Right atrium auricular region (tissue), 2 donors: ENCODE measurements around the gene LRMDA. TPM values are rescaled to one million over a fixed set of nuclear protein-coding genes. Genes with fewer than 3 reads are reported as not detected.

Experiments used
- DNase-seq: peaks from one replicate; pipeline ENCODE4 v3.0.0-alpha.2; 2019; ENCODE audit warnings: low spot score
- H3K27ac ChIP-seq, 2 donors: fragments of 200-600 bp; sonication (generic); 1 replicate in 1 of 2; 2 replicates in 1 of 2; pipeline ENCODE4 v1.5.1; 2016 to 2019
- H3K27me3 ChIP-seq, 2 donors: fragments of 200-600 bp; sonication (generic); one replicate each; pipeline versions ENCODE4 v1.5.1 to v1.6.0; 2017 to 2019
- H3K36me3 ChIP-seq: fragments of 200-600 bp; sonication (generic); one replicate; pipeline ENCODE4 v1.5.1; 2016
- H3K4me1 ChIP-seq, 2 donors: fragments of 200-600 bp; sonication (generic); one replicate each; pipeline versions ENCODE4 v1.5.1 to v1.6.0; 2017 to 2019
- H3K4me3 ChIP-seq, 2 donors: fragments of 200-600 bp; sonication (generic); 1 replicate in 1 of 2; 2 replicates in 1 of 2; pipeline ENCODE4 v1.5.1; 2017 to 2019; ENCODE audit warnings: mild to moderate bottlenecking in 1 of 2, moderate library complexity in 1 of 2
- H3K9me3 ChIP-seq, 2 donors: fragments of 200-600 bp; sonication (generic); one replicate each; pipeline ENCODE4 v1.5.1; 2019
- total RNA-seq, 2 donors: library from RNA; depleted of rRNA; stranded (reverse); fragments of >200 nt; gene quantifications; one replicate each; pipeline ENCODE4 v1.1.0, GENCODE V29; 2016
- TF ChIP-seq, protein P1 (sequence below), 2 donors: fragments of 200-600 bp; sonication (generic); IDR thresholded peaks; one replicate each; pipeline ENCODE4 v1.5.1; 2019; ENCODE audit warnings: antibody characterized with exemption in 2 of 2

LRMDA gene
- total RNA-seq, 2 donors from 2014 or later = 6.1 to 19.1 TPM

DNA sequence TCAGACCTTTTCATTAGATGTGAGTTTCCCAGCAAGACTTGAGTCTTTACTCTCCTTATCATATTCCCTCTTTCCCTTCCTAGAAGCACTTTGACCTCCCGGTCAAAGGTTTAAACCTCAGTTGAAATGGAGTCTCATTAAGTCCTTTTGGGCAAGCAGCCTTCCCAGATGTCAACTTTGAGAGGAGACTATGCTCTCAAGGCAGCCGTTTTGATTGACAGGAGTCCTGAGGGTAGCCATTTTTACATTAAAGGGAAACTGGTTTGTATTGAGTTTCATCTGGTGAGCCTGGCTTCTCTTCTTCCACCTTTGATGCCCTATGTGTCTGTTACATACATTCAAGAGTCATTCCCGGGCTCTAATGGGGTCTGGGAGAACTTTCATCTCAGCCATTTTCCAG is 685.1 kb downstream of the LRMDA start:
- H3K4me1 ChIP-seq = peaks cover 0 to 22% of the 10 kb centered on the region in 2 donors
- H3K27me3 ChIP-seq = no peaks in the 10 kb centered on the region
- TF ChIP-seq, protein P1, sequence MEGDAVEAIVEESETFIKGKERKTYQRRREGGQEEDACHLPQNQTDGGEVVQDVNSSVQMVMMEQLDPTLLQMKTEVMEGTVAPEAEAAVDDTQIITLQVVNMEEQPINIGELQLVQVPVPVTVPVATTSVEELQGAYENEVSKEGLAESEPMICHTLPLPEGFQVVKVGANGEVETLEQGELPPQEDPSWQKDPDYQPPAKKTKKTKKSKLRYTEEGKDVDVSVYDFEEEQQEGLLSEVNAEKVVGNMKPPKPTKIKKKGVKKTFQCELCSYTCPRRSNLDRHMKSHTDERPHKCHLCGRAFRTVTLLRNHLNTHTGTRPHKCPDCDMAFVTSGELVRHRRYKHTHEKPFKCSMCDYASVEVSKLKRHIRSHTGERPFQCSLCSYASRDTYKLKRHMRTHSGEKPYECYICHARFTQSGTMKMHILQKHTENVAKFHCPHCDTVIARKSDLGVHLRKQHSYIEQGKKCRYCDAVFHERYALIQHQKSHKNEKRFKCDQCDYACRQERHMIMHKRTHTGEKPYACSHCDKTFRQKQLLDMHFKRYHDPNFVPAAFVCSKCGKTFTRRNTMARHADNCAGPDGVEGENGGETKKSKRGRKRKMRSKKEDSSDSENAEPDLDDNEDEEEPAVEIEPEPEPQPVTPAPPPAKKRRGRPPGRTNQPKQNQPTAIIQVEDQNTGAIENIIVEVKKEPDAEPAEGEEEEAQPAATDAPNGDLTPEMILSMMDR (IDR thresholded peaks at IDR 0.05) = no peak
- H3K36me3 ChIP-seq = no peaks in the 10 kb centered on the region
- DNase-seq = no peak
- no peak overlapping the region for H3K27ac ChIP-seq
- no peaks in the 10 kb centered on the region for H3K9me3 ChIP-seq
- H3K4me3 ChIP-seq = no peak overlapping the region

DNA sequence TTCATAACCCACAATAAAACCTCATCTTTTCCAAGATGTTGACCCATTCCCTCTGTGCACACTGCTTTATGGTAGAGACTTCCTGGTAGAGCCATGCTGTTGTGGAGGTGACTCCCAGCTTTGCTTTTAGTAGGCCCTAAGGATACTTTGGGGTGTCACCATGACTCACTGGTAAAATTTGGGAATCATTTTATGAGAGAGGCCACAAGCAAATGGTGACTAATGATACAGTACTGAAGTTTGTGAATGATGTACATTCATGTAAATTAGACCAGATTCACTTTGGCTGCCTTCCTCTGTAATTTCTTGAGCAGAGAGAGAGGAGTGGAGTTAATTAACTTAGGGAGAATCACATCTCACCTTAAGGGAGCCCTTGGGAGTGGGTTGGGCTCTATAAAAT is 686.5 kb downstream of the LRMDA start:
- no peaks in the 10 kb centered on the region for H3K36me3 ChIP-seq
- no peaks in the 10 kb centered on the region for H3K27me3 ChIP-seq
- H3K9me3 ChIP-seq = no peaks in the 10 kb centered on the region
- no peak for DNase-seq
- TF ChIP-seq, protein P1 (IDR thresholded peaks at IDR 0.05) = no peak
- peaks cover 0 to 15% of the 10 kb centered on the region in 2 donors for H3K4me1 ChIP-seq
- H3K4me3 ChIP-seq = no peak overlapping the region
- no peak overlapping the region for H3K27ac ChIP-seq

DNA sequence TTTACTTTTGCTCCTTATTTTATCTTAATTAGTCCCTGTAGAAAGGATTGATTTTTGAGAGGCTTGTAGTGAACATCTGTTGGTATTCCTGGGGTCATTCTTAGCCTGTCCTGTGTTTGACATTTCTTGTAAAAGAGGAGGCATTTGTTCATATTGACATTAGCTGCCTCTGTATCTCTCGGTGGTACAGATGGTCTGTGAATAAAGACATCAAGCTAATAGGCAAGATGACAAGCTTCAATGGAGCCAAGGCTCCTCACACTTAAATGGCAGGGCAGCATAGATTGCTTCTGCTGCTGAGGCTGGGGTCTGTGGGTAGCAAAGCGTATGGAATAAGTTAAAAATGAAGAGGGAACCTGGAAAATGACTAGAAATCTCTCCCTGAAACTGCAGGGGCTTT is 687.6 kb downstream of the LRMDA start:
- H3K9me3 ChIP-seq = no peaks in the 10 kb centered on the region
- no peak overlapping the region for H3K4me3 ChIP-seq
- H3K36me3 ChIP-seq = no peaks in the 10 kb centered on the region
- TF ChIP-seq, protein P1 (IDR thresholded peaks at IDR 0.05) = no peak
- H3K4me1 ChIP-seq = peaks cover 0 to 10% of the 10 kb centered on the region in 2 donors
- H3K27me3 ChIP-seq = no peaks in the 10 kb centered on the region
- no peak for DNase-seq
- no peak overlapping the region for H3K27ac ChIP-seq

DNA sequence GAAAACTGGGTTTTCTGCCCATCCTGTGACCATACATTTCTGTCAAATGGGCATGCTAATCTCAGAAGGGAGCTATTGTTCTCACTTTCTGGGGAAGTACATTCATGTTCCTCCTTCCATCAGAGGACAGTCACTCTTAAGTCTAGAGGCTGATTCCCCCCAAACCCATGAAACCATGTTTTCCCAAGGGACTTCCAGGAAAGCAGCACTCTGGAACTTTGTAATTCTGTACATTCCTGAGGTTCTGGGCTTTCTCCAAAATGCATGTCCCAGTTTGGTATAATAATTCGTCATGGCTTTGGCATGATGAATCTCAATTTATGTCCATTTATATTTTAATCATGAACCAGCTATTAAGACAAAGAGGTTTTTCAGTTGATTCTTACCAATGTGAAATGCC is 688.1 kb downstream of the LRMDA start:
- Histone ChIP-seq H3K4me1 (peaks cover 0 to 9% of the 10 kb centered on the region in 2 donors), H3K36me3 (no peaks in the 10 kb centered on the region), H3K9me3 (no peaks in the 10 kb centered on the region), H3K27me3 (no peaks in the 10 kb centered on the region), H3K4me3 (no peak overlapping the region), H3K27ac (no peak overlapping the region)
- no peak for DNase-seq
- TF ChIP-seq, protein P1 (IDR thresholded peaks at IDR 0.05) = no peak

DNA sequence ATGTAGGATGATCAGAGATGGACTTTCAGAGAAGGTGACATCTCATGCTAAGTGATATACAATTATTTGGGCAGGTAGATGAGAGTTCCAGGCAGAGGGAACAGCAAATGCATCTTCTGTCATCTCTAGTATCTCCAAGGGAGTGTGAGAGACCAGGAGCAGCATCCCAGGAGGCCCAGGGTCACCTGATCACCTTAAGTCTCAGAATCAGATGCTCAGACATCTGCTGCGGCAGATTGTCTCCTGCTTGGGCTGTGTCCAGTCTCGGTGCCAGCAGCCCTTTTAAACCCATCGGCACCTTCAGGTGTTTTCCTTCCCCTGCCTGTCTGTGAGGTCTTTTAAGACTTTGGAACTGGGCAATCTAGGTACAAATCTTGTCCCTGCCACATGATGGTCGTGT is 690.6 kb downstream of the LRMDA start:
- H3K27me3 ChIP-seq = no peaks in the 10 kb centered on the region
- TF ChIP-seq, protein P1 (IDR thresholded peaks at IDR 0.05) = no peak
- no peak for DNase-seq

DNA sequence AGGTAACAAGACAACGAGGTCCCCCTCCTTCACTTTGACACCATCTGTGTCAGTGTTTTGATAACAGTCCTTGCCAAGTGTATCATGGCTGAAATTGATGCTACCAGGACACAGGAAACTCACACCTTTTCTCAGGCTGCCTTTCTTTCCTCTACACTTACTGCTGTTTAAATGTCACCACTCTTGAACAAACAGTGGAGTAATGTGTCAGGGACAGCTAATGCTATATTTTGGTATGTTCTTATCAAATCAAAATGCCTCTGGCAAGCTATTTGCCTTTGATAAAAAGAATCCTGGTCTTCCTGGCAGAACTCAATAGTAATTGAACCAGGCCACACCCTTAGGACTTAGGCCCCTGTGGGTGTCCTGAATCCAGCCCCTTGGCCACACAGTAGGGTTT is 692.9 kb downstream of the LRMDA start:
- Histone ChIP-seq H3K9me3 (no peaks in the 10 kb centered on the region), H3K4me1 (peaks cover 0 to 8% of the 10 kb centered on the region in 2 donors), H3K27ac (peak overlapping the region in 1 of 2 donors; percentile 68), H3K27me3 (no peaks in the 10 kb centered on the region), H3K4me3 (no peak overlapping the region), H3K36me3 (no peaks in the 10 kb centered on the region)
- DNase-seq = no peak
- TF ChIP-seq, protein P1 (IDR thresholded peaks at IDR 0.05) = no peak

More for the DNA sequence above, 690.6 kb downstream of the LRMDA start:
- Histone ChIP-seq H3K9me3 (no peaks in the 10 kb centered on the region), H3K36me3 (no peaks in the 10 kb centered on the region), H3K27ac (no peak overlapping the region), H3K4me3 (no peak overlapping the region), H3K4me1 (peaks cover 0 to 4% of the 10 kb centered on the region in 2 donors)
